GM12873 (cell line): ENCODE results near the gene B3GALT6.

ENCODE experiments used
- CTCF ChIP-seq: IDR thresholded peaks from 2 replicates; pipeline ENCODE4 v1.5.1; 2012; ENCODE audit warnings: low read depth, mild to moderate bottlenecking, moderate library complexity, low read length, control low read depth; ENCODE audit not compliant: insufficient read depth; ENCODE audit errors: missing control alignments

B3GALT6 gene

GRCh38 chr1:1222575-1223225 is 9.3 kb upstream of the B3GALT6 start:
- TF ChIP-seq CTCF: no peak

GRCh38 chr1:1223321-1223720 is 8.7 kb upstream of the B3GALT6 start:
- TF ChIP-seq CTCF: no peak

- no peak for TF ChIP-seq CTCF
Observed at GRCh38 chr1:1223891-1224290, 8.1 kb upstream of the B3GALT6 start.

- TF ChIP-seq CTCF: no peak
Observed at GRCh38 chr1:1225238-1225845, 6.7 kb upstream of the B3GALT6 start.

GRCh38 chr1:1225913-1226312 is 6.1 kb upstream of the B3GALT6 start:
- TF ChIP-seq CTCF: no peak

GRCh38 chr1:1226566-1227362 is 5.3 kb upstream of the B3GALT6 start:
- no peak for TF ChIP-seq CTCF

GRCh38 chr1:1227386-1227785 is 4.7 kb upstream of the B3GALT6 start:
- TF ChIP-seq CTCF: no peak
